Central memory CD4-positive, alpha-beta T cell (primary cell): ENCODE measurements around the gene PAN3.
"Not testable (repeated sequence)": the region's sequence is repeated elsewhere in the genome, so short reads cannot be mapped to it uniquely, and the experiment has no call there.

Experiments
- DNase-seq: peaks from one replicate; pipeline ENCODE4 v3.0.0; 2022
- total RNA-seq, 3 experiments: gene quantifications; one replicate each; lab custom pipeline; 2026; lab: John Stamatoyannopoulos, UW

The PAN3 gene, protein sequence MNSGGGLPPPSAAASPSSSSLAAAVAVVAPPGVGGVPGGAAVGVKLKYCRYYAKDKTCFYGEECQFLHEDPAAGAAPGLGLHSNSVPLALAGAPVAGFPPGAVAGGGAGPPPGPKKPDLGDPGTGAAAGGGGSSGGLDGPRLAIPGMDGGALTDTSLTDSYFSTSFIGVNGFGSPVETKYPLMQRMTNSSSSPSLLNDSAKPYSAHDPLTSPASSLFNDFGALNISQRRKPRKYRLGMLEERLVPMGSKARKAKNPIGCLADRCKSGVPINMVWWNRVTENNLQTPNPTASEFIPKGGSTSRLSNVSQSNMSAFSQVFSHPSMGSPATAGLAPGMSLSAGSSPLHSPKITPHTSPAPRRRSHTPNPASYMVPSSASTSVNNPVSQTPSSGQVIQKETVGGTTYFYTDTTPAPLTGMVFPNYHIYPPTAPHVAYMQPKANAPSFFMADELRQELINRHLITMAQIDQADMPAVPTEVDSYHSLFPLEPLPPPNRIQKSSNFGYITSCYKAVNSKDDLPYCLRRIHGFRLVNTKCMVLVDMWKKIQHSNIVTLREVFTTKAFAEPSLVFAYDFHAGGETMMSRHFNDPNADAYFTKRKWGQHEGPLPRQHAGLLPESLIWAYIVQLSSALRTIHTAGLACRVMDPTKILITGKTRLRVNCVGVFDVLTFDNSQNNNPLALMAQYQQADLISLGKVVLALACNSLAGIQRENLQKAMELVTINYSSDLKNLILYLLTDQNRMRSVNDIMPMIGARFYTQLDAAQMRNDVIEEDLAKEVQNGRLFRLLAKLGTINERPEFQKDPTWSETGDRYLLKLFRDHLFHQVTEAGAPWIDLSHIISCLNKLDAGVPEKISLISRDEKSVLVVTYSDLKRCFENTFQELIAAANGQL
- 51.0 to 170 (median 129) reads per million in 3 experiments for total RNA-seq

DNA sequence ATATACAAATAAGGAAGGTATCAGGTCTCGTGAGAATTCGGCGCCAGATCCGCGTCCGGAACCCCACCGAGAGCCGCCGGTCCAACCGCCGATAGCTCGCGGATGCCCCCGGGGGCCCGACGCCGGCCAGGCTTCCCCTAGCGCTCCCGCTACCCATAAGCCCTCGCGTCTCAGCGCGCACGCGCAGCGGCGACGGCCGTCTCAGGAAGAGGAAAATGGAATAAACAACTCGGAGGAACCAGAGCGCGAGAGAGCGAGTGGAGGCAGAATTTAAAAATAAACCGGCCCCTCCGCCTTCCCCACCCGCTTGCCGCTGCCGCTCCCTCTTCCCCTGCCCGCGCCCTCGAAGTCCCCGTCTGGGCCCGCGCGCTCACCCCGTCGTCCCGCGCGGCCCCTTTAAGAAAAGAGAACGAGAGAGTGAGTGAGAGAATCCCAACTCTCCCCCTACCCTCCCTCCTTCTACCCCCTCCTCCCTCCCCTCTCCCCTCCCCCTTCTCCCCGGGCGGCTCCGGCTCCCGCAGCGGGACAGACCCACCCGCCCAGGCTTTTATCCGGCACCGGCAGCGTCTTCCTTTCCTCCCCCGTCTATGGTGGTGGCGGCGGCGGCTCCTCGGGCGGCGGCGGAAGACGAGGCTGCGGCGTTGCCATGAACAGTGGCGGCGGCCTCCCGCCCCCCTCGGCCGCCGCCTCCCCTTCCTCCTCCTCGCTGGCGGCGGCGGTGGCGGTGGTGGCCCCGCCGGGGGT, at the start of gene PAN3:
TSS of gene PAN3 (plus strand) at position 534 of the 744 bp plus-strand sequence. CDS start at position 647, 113 bp downstream.
- peak; percentile 90 for DNase-seq

DNA sequence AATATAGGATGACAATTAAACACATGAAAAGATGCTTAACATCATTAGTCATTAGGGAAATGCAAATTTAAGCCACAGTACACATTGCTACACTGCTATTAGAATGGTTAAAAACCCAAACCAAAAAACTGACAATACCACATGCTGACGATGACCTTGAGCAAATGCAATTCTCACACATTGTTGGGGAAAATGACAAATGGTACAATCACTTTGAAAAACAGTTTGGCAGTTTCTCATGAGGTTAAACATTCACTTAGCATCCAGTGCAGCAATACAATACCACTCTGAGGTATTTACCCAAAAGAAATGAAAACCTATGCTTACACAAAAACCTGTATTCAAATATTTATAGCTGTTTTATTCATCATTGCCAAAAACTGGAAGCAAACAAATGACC, 49.3 kb upstream of the PAN3 start:
- no peak for DNase-seq

DNA sequence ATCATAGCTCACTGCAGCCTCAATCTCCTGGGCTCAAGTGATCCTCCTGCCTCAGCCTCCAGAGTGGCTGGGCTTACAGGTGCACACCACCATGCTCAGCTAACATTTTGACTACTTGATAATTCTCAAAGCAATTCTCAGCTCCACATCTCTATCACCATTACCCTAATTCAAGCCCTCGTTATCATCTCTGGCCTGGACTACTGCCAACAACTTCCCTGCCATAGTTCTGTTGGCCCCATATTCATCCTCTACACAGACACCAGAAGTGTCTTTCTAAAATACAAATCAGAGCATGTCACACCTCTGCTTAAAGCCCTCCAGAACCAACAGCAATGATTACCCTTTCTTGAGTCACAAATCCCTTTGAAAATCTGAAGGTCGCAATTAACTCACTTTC, 45.9 kb upstream of the PAN3 start:
- DNase-seq, result no peak

DNA sequence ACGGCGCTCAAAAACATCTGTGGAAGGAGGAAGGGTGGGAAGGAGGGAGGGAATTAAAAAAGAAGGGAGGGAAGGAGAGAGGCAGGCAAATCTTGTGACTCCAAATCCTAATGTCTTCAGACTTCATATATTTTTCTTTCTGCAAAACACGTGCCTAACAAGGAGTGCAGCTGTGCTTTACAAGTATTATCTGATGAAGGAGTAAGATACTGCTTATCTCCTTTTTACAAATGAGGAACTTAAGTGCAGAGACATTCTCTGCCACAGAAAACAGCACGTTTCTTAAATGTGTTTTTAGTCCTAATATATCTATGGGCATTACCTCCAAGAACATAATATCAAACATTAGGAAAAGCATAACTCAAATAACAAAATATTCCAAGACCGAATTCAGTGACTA, 44.5 kb upstream of the PAN3 start:
- no peak for DNase-seq

DNA sequence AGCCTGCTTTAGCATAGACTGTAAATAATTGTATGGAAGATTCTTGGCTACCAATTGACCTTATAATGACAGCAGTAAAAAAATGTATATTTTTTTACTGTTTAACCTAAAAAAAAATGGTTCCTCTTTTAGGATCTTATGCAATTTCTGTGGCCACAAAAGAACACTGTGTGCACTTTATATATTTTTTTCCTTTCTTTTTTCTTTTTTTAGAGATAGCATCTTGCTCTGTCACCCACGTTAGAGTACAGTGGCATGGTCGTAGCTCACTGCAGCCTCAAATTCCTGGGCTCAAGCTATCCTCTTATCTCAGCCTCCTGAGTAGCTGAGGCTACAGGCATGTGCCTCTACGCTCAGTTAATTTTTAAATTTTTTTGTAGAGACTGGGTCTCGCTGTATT, 44.0 kb upstream of the PAN3 start:
- DNase-seq, result no peak

DNA sequence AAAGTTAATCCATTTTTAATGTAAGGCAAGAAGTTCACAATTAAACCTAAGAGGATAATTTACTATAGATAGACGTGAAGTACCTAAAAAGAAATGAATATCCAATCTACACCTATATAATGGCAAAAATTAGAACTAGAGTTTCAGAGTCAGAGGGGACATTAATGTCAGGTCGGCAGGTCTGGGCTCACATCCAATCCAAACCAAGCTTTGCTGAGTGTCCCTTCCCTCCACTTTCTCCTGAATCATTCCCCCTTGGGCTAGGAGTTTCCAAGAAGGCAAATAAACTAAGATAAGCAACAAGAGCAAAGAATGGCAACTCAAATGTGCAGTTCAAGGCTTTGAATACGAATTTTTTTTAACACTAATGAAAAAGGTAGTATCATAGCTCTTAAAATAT, 40.8 kb upstream of the PAN3 start:
- no peak for DNase-seq

DNA sequence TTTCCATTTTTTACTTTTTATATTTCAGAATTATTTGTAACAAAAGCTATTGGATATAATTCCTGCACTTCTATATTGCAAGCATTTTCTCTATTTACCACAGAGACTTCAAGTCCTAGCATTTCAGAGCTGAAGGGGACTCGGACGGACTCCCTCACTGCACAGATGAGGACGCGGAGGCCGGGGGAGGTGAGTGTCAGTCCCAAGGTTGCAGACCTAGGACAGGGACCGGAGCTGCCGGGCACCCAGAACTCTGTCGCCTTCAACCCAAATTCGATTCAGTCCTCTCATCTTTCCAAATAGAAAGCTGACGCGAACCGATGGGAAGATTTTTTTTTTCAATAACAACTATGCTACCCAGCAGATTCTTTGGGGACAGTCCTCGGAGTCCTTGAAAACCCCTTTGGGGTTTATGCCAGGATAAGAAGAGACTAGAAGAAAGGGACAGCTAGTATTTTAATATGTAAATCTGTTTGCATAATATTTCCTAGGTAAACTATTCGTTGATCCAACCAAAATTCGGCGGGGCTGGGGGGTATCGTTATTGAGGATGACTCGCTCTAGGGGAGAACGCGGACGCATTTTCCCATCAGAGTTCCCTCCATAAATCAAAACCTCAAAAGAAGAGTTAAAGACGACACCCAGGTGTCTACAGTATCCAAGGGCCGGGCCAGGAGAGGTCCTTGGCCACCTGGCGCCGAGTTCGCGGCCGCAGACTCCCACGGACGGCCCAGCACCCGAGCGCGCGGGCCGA, 38.8 kb upstream of the PAN3 start:
- no peak for DNase-seq

DNA sequence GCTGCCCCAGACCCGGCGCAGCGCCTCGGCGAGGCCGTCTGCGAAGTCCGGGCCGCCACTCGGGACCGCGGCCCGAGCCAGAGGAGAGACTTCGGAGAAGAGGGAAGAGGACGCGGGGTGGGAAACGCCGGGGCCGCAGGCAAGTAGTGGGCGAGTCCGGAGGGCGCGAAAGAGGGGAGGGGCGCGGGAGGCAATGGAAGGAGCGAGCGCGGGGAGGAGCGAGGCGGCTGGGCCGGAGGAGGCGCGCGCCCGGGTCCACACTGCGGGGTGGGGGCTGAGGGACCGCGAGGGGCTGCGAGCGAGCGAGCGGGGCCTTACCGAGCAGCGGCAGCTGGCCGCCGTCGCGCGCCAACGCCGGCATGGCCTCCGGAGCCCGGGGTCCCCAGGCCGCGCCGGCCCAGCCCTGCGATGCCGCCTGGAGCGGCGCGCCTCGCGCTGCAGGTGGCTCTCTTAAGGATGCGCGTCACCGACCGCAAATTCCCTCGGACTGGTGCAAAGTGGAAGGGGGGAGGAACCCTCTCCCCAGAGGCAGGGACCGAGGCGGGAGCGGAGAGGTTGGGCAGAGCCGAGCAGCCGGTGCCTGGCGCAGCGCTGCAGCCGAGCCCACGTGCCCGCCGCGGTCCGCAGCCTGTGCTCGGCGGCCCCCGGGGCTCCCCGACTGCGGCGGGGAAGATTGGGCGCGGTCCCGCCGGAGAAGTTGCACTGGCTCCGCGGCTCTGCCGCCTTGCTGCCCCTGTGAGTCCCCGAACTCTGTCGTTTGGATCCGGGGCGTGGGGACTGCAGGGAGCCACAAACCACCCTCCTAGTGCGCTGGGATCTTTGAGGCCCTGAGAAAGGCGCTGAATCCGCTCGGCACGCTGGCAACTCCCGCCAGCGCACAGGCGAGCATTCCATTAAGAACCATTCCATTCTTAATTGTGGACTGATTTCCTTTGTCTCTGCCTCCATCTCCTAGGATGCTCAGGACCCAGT, 37.9 kb upstream of the PAN3 start, which contains the start of gene FLT3:
TSS of gene FLT3 (minus strand) at position 427 of the 972 bp plus-strand sequence. CDS start at position 361, 66 bp downstream.
- peak; percentile 1 for DNase-seq

DNA sequence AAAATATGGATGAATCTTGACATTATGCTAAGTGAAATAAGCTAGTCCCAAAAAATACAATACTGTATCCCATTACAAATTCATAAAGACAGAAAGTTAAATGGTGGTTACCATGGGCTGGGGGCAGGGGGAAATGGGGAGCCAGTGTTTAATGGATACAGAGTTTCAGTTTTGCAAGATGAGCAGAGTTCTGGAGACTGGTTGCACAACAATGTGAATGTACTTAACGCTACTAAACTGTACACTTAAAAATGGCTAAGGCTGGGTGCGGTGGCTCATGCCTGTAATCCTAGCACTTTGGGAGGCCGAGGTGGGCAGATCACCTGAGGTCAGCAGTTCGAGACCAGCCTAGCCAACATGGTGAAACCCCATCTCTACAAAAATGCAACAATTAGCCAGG, 36.5 kb upstream of the PAN3 start:
- not testable (repeated sequence) for DNase-seq

DNA sequence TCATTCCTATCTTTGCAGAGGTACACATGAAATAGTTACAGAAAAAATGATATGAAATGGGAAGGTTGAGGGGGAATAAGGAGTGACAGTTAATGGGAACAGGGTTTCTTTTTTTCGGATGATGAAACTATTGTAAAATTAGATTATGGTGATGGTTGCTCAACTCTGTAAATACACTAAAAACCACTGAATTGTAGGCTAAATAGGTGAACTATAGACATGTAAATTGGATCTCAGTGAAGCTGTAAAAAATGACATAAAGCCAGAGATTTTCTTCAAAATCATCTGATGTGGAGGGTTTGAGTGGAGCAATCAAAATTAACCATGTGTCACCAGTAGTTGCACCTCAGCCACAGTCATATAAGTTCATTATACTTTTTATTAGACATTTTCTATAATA, 31.4 kb upstream of the PAN3 start:
- no peak for DNase-seq

DNA sequence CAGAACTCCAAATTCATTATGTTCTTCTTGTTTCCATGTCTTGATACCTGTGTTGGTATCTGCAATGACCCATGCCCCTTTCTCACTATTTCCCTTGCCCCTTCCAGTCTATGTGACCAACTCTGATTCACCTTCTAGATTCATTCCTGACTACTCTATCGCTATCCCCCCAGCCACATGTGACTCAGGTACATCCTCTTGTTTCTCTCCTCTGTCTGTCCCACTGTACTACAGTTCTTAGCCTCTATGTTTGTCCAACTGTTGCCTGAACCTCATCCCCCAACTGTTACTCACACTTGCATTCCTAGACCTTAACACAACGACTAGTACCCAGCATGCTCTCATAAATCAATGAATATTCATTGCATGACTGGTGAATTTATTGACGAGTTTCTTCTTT, 27.9 kb upstream of the PAN3 start:
- DNase-seq, result no peak

DNA sequence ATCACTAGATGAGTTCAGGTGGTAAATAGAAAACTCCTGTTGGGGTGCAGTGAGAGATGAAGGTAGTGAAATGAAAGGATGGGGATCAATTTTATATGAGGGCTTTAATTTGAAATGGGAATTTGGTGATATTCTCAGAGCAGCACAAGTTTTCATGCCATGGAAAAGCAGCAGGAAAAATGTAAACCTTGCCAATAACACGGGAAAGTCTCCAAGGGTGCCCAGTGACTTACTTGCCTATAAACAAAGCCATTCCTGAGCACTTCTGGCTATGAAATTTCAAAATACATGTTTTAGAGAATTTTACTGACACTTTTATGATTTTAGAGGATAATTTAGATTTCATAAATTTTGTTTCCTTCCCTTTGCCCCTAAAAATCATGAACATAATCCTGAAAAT, 21.6 kb upstream of the PAN3 start:
- no peak for DNase-seq

DNA sequence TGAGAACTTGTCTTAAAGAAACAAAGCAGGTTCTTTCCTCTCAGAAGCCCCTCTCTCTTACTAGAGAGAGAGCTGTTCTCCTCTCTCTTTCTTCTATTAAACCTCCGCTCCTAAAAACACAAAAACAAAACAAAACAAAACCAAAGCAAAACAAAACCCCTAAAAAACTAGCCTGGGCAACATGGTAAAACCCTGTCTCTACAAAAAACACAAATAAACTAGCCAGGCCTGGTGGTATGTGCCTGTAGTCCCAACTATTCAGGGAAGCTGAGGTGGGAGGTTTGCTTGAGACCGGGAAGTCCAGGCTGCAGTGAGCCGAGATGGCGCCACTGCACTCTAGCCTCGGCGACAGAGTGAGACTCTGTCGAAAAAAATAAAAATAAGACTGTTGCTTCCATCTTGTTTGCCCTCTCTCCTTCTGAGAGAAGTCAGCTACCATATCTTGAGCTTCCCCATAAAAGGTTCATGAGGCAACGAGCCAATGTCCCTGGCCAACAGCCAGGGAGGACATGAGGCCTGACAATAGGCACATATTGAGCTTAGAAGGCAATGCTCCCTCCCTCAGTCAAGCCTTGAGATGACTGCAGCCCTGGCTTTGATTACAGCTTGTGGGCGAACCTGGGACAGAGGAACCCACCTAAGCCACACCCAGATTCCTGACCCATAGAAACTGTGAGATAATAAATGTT, 20.5 kb upstream of the PAN3 start:
- DNase-seq, result no peak

DNA sequence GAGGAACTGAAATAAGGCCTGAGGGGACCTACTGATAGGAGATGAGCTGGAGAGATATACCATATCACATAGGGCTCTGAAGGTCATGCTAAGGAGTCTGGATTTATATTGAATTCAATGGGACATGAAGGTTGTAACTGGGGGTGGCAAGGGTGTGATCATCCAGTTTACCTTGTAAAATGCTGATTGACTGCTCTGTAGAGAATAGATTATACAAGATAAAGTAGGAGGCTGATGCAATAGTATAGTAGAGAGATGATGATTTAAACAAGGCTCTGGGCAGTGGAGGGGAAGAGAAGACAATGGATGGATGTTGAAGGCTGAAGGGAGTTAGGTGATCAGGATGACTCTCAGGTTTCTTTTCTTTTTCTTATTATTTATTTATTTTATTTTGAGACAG, 18.0 kb upstream of the PAN3 start:
- DNase-seq, result no peak

DNA sequence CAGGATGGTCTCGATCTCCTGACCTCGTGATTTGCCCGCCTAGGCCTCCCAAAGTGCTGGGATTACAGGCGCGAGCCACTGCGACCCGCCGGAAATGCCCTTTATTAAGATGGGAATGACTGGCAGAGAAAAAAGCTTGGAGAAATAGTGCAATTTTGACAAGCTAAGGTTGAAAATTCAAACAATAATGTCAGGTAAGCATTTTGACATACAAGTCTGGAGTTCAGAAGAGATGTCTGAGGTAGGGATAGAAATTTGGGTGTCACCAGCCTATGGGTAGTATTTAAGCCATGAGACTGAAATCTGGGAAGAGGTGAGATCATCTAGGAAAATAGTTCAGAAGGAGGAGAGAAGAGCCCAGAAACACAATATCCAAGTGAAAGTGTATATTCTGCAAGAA, 17.1 kb upstream of the PAN3 start:
- DNase-seq, result no peak

DNA sequence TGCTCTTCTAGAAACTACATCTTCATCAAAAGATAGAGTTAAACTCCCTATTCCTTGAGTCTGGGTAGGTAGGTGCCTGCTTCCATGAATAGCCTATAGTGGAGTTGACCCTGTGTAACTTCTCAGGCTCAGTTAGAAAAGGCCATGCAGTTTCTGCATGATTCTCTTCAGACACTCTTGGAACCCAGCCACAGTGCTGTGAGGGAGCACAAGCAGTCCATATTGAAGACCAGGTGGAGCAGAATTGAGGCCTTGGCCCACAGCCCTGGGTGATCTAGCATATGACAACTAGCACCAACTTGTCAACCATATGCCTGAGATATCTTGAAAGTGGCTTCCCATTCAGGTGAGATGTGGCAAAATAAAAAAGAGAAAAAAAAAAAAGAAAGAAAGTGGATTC, 10.3 kb upstream of the PAN3 start:
- DNase-seq, result no peak

DNA sequence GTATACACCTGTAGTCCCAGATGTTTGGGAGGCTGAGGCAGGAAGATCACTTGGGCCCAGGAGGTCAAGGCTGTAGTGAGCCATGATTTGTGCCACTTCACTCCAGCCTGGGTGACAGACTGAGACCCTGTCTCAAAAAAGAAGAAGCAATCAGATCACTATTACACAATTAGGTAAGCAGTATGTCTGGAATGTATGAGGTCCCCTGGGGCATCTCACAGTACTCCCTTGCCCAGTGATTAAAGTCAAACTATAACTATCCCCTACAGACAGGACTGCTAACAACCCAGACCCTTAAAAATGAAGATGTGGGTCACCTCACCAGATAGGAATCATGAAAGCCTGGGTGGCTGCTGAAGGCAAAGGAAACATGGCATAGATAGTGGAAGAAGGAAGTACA, 9.4 kb upstream of the PAN3 start:
- DNase-seq, result no peak

DNA sequence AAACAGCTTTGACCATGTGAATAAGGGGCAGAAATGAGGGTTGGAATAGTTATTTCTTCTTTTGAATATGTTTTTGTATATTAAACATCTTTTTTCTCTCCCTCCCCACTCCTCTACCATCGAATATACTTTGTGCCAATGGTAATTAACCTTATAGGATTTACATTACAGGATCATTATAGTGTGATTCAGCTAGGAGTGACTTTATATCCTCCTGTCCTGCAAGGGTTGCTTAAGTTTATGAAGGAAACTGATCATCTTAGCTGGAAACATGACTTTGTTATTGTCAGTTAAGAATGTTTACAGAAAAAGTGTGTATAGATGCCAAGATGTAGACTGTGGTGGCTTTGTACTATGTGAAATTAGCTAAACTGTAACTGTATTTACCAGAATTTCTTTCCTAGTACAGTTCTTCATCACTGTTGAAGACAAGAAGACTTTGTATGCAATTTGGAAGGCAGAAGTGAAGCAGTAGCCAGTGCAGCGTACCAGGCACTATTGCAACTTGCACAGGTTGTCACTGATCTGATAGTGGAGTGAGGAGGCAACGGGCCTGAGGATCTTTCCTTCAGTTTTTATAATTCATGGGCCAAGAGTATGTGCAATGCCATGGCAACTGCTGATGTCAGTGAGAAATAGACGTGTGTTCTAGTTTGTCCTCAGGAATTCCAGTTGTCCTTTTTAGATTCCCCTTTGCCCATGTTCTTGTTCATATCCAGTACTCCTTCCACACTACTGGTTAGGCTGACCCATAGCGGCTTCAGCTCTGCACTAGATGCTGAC, 8.2 kb upstream of the PAN3 start:
- no peak for DNase-seq

DNA sequence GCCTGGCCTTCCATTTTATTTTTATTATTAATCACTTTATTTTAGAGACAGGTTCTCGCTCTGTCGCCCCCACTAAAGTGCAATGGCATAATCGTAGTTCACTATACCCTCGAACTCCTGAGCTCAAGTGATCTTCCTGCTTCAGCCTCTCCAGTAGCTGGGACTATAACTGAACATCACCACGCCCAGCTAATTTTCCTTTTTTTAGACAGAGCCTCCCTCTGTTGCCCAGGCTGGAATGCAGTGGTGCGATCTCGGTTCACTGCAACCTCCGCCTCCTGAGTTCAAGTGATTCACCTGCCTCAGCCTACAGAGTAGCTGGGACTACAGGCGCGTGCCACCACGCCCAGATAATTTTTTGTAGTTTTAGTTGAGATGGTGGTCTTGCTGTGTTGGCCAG, 6.7 kb upstream of the PAN3 start:
- DNase-seq, result no peak

DNA sequence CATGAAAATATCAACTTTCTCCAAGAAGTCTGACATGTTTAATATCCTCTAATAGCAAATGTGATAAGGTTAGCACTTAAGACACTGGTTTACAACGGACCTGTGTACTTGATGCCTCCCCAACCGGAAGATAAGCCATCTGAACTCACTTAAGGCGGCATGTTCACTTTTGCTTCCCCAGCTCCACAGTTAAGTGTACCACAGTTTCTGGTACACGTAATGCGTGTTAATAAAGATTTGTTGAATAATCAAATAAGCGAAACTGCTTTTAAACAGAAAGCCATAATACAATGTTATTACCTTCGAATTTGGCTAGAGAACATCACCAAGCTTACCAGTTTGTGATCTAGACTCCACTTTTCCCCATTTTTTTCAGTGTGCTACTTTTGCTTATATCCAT, 1.4 kb upstream of the PAN3 start:
- DNase-seq, result no peak
